Measurements from ENCODE around the gene NECAP2.
"Not testable (repeated sequence)": the region's sequence is repeated elsewhere in the genome, so short reads cannot be mapped to it uniquely, and the experiment has no call there.

NECAP2 gene

GRCh38 chr1:16456151-16456550 lies 15.6 kb downstream of the NECAP2 start:
- DNase-seq (ENCODE audit: low read depth in 2 of 3, low spot score in 1 of 3): not testable (repeated sequence)

GRCh38 chr1:16458831-16459230 lies 18.3 kb downstream of the NECAP2 start:
- DNase-seq (ENCODE audit: low read depth in 2 of 3, low spot score in 1 of 3): no peak

GRCh38 chr1:16459352-16459925 lies 18.9 kb downstream of the NECAP2 start:
- DNase-seq (ENCODE audit: low read depth in 2 of 3, low spot score in 1 of 3): no peak

DNA sequence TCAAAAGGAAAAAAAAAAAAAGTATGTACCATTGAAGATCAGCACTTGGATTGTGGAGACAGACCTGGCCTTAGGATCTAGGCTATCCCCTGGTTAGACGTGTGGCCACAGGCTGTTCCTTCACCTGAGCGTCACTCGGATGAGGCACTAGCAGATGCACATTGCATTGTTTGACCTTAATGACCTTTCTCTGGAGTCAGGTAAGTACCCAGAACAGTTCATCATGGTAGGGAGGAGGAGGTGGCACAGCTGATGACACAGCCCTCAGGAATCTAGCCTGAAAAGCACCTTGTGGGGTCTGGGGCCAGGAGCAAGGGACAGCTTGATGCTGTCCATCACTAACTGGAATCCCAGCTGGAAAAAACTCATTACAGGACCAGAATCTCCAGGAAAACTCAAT lies 21.2 kb downstream of the NECAP2 start:
- DNase-seq (ENCODE audit: low read depth in 2 of 3, low spot score in 1 of 3): no peak

DNA sequence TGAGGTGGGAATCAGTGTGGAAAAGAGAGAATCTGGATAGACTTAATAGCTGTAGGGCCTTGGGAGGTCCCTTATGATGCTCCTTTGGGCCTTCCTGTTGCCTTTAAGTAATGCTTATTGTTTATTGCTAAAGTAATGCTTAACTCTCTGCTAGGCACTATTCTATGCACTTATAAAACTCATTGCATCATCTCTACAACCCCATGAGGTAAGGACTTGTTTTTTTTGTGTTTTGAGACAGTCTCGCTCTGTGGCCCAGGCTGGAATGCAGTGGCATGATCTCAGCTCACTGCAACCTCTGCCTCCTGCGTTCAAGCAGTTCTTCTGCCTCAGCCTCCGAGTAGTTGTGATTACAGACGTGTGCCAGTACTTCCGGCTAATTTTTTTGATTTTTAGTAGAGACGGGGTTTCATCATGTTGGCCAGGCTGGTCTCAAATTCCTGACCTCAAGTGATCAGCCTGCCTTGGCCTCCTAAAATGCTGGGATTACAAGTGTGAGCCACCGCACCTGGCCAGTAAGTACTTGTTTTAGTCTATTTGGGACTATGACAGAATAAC lies 22.3 kb downstream of the NECAP2 start:
- DNase-seq (ENCODE audit: low read depth in 2 of 3, low spot score in 1 of 3): no peak

- DNase-seq (ENCODE audit: low read depth in 2 of 3, low spot score in 1 of 3): no peak
Measured at GRCh38 chr1:16464917-16465625, 24.5 kb downstream of the NECAP2 start.

GRCh38 chr1:16468558-16468957 lies 28.0 kb downstream of the NECAP2 start:
- DNase-seq (ENCODE audit: low read depth in 2 of 3, low spot score in 1 of 3): no peak

DNA sequence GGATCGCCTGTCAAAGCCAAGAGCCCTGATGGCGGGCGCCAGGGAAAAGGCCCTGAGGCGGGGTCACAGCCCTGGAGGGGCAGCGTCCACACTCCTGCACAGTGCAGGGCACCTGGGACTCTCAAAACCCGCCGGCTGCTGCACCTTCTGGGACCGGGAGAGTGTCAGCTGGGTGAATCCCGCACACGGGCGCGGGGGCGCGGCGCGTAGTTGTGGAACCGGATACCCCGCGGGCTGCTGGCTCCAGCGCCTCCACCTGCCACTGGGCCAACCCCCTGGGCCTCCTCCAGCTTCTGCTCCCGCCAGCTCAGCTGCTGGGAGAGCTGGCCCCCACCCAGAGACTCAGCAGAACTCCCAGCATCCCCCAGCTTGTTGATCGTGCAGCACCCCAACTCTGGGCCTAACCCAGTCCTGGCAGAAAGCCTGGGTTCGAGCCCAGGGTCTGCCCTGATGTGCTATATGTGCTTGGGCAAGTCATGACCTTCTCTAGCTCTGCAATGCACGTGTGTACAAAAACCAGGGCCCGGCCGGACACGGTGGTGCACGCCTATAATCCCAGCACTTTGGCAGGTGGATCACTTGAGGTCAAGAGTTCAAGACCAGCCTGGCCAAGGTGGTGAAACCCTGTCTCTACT lies 33.8 kb downstream of the NECAP2 start:
- DNase-seq (ENCODE audit: low read depth in 2 of 3, low spot score in 1 of 3): no peak

- not testable (repeated sequence) for DNase-seq (ENCODE audit: low read depth in 2 of 3, low spot score in 1 of 3)
Measured at GRCh38 chr1:16474891-16475290, 34.4 kb downstream of the NECAP2 start.

- not testable (repeated sequence) for DNase-seq (ENCODE audit: low read depth in 2 of 3, low spot score in 1 of 3)
Measured at GRCh38 chr1:16475771-16476770, 35.5 kb downstream of the NECAP2 start.

DNA sequence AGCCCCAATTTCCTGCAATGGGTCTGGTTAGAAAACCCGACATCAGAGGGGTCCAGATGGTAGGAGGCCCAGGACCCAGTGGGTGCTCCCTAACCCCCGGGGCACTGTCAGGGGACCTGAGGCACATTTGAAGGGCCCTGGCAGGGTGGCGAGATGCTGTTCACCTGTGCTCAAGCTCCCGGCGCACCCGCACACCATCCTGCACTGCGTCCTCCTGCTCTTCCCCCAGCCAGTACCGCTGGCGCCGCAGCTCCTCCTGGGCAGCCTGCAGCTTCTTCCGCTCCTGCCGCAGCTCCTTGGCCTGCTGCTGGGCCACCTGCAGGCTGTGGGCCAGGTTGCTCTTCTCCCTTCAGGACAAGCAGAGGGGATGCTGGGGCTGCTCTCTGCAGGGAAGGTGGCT lies 37.6 kb downstream of the NECAP2 start:
- DNase-seq (ENCODE audit: low read depth in 2 of 3, low spot score in 1 of 3): no peak

GRCh38 chr1:16483146-16483545 lies 42.6 kb downstream of the NECAP2 start:
- not testable (repeated sequence) for DNase-seq (ENCODE audit: low read depth in 2 of 3, low spot score in 1 of 3)

- not testable (repeated sequence) for DNase-seq (ENCODE audit: low read depth in 2 of 3, low spot score in 1 of 3)
Measured at GRCh38 chr1:16483639-16484500, 43.3 kb downstream of the NECAP2 start.

DNA sequence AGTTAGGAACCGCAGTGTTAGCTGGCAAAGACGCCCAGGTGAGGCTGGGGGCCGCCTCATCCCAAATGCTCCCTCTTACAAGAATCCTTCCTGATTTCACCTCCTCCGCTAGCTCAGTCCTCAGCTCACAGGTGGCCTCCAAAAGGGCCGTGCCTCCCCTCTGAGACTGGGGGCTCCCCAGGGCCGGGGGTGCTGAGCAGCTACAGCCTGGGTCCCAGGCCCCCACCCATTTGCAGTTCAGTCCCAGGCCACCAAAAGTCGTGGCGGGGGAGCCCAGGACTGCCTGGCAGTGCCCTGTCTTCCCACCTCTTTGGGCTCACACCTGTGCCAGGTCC lies 43.9 kb downstream of the NECAP2 start:
- DNase-seq (ENCODE audit: low read depth in 2 of 3, low spot score in 1 of 3): no peak

GRCh38 chr1:16484931-16485330 lies 44.4 kb downstream of the NECAP2 start:
- no peak for DNase-seq (ENCODE audit: low read depth in 2 of 3, low spot score in 1 of 3)

DNA sequence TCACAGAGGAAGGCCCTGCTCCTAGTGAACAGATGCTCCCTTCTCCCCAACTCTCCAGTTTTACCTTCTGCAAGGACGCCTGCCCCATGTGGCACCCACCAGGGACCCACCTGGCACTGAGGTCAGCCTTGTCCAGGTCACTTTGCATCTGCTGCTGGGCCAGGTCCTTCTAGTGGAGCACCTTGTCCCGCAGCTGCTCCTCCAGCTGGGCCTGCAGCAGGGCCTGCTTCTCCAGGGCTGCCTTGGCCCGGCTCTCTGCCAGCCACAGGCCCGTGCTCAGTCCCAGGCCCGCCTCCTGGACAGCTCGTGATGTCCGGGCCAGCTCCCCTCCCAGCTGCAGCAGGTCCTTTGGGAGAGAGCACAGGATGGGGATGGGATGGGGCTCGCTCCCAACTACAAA lies 45.8 kb downstream of the NECAP2 start:
- not testable (repeated sequence) for DNase-seq (ENCODE audit: low read depth in 2 of 3, low spot score in 1 of 3)

DNA sequence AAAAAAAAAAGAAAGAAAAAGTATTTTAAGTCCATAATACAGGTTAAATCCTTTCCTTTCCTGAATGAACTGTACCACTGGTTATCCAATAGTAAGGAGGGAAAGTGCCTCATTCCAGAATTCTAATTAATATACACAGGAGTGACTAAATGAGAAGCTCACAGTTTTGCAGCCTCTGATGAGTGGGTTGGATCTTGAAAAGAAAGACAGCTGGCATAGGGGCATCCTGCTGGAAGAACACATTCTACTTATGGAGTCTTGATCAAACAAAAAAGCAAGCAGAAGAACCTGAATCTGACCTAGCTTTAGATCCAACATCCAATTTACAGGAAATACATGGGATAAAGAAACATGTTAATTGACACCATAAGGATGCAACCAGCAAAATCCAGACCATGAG lies 46.5 kb downstream of the NECAP2 start:
- not testable (repeated sequence) for DNase-seq (ENCODE audit: low read depth in 2 of 3, low spot score in 1 of 3)

DNA sequence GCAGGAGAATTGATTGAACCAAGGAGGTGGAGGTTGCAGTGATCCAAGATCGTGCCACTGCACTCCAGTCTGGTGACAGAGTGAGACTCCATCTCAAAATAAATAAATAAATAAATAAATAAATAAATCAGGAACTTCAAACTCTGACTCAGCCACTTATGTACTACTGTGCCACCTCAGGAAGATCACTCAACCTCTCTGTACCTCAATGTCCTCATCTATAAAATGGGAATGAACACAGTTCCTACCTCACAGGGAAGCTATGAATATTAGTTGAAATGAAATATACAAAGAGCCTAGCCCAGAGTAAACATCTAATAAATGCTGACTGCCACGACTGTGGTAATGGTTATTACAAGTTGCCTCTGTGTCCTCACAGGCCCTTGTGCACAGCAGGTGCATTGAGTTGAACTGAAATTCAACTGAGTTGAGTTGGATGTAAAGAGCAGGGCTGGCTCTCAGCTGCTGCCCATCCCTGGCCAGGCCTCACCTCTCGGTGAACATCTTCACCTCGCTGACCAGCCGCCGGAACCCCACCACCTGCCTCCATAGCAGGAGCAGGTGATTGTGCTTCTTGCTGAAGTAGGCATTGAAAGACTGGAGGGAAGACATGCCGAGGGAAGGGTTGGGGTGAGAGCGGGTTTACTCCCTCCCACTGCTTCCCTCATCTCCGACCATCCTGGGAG lies 48.8 kb downstream of the NECAP2 start:
- DNase-seq (ENCODE audit: low read depth in 2 of 3, low spot score in 1 of 3): not testable (repeated sequence)

GRCh38 chr1:16491056-16491675 lies 50.6 kb downstream of the NECAP2 start:
- no peak for DNase-seq (ENCODE audit: low read depth in 2 of 3, low spot score in 1 of 3)

All from stimulated activated CD4-positive, alpha-beta T cell treated with anti-CD3 and anti-CD28 coated beads, Interleukin-12 subunit alpha, Interleukin-12 subunit beta, amount 100 ng/mL, for 48 hours (primary cell).